Spinal cord (tissue), 10 donors: ENCODE measurements around the gene BLOC1S2. TPM values are rescaled to one million over a fixed set of nuclear protein-coding genes. Genes with fewer than 3 reads are reported as not detected.
A peak's percentile ranks its signal among the peaks of the same experiment; 100 is the strongest.
"Not testable (repeated sequence)": the region's sequence is repeated elsewhere in the genome, so short reads cannot be mapped to it uniquely, and the experiment has no call there.

Experiments used
- DNase-seq, 6 donors: peaks; one replicate each; pipeline versions ENCODE4 v3.0.0 to v3.0.0-alpha.2; 2013 to 2015; ENCODE audit warnings: low spot score in 6 of 6, low read depth in 4 of 6
- H3K27ac ChIP-seq: one replicate; pipeline ENCODE4 v1.5.1; 2013; ENCODE audit warnings: low read depth, low read length, control low read depth
- H3K27me3 ChIP-seq: one replicate; pipeline ENCODE4 v1.6.1; 2013; ENCODE audit warnings: low read length; ENCODE audit not compliant: control insufficient read depth, insufficient read depth
- H3K36me3 ChIP-seq: one replicate; pipeline ENCODE4 v1.6.1; 2013; ENCODE audit warnings: low read length; ENCODE audit not compliant: control insufficient read depth, insufficient read depth
- H3K4me1 ChIP-seq: one replicate; pipeline ENCODE4 v1.6.1; 2013; ENCODE audit warnings: low read length; ENCODE audit not compliant: control insufficient read depth, insufficient read depth
- H3K4me3 ChIP-seq: one replicate; pipeline ENCODE4 v1.5.1; 2013; ENCODE audit warnings: low read depth, low read length, control low read depth
- H3K9me3 ChIP-seq: one replicate; pipeline ENCODE4 v1.6.1; 2013; ENCODE audit warnings: low read length; ENCODE audit not compliant: control insufficient read depth, insufficient read depth
- WGBS: methylation state at CpG from one replicate; pipeline ENCODE4 v1.1.5; 2013; ENCODE audit warnings: missing lambda C conversion rate; ENCODE audit not compliant: insufficient coverage; 5-methylcytosine and 5-hydroxymethylcytosine counted together
- polyA plus RNA-seq, 2 donors: library from polyadenylated mRNA; unstranded; fragments of 120-200 nt; gene quantifications; one replicate each; pipeline ENCODE4 v1.2.1, GENCODE V29; 2013; ENCODE audit not compliant: insufficient read length in 2 of 2
- total RNA-seq, 2 donors: library from RNA; depleted of rRNA in 1 of 2; stranded (reverse); fragments of 120-200 nt in 1 of 2; fragments of >200 nt in 1 of 2; gene quantifications; one replicate each; pipeline versions ENCODE4 v1.2.3 to v1.2.4, GENCODE V29; 2013 to 2014
- donor health status: healthy.

The BLOC1S2 gene
- total and polyA plus RNA-seq, 4 donors = 46.8 to 96.2 (median 82.1) TPM

GRCh38 chr10:100325158-100325557 is 38.7 kb upstream of the BLOC1S2 start:
- no peak for DNase-seq
- no peaks in the 10 kb centered on the region for H3K9me3 ChIP-seq
- no peaks in the 10 kb centered on the region for H3K4me1 ChIP-seq
- H3K27ac ChIP-seq = no peak overlapping the region
- H3K27me3 ChIP-seq = peaks cover 8% of the 10 kb centered on the region
- WGBS = 45% methylated on average over 5 of the region's 7 CpGs
- no peaks in the 10 kb centered on the region for H3K36me3 ChIP-seq
- H3K4me3 ChIP-seq = no peak overlapping the region

- peaks cover 2% of the 10 kb centered on the region for H3K27me3 ChIP-seq
- no peaks in the 10 kb centered on the region for H3K4me1 ChIP-seq
- H3K27ac ChIP-seq = no peak overlapping the region
- no CpG with 5 or more reads among the region's 1 CpG for WGBS
- no peak for DNase-seq
- no peak overlapping the region for H3K4me3 ChIP-seq
- H3K36me3 ChIP-seq = no peaks in the 10 kb centered on the region
- H3K9me3 ChIP-seq = no peaks in the 10 kb centered on the region
Observed at GRCh38 chr10:100319707-100320402, 33.4 kb upstream of the BLOC1S2 start.

GRCh38 chr10:100318207-100318606 is 31.7 kb upstream of the BLOC1S2 start:
- peaks cover 7% of the 10 kb centered on the region for H3K27me3 ChIP-seq
- DNase-seq = no peak
- no peaks in the 10 kb centered on the region for H3K9me3 ChIP-seq
- no peaks in the 10 kb centered on the region for H3K36me3 ChIP-seq
- whole genome bisulfite sequencing = no CpG with 5 or more reads among the region's 4 CpGs
- H3K4me3 ChIP-seq = no peak overlapping the region
- no peaks in the 10 kb centered on the region for H3K4me1 ChIP-seq
- H3K27ac ChIP-seq = no peak overlapping the region

- Histone ChIP-seq H3K27ac (no peak overlapping the region), H3K36me3 (no peaks in the 10 kb centered on the region), H3K9me3 (no peaks in the 10 kb centered on the region), H3K27me3 (peaks cover 7% of the 10 kb centered on the region), H3K4me1 (no peaks in the 10 kb centered on the region), H3K4me3 (no peak overlapping the region)
- DNase-seq = peak in 2 of 6 donors; percentile 69 to 77
- 55% methylated on average over 4 of the region's 4 CpGs for WGBS
Observed at GRCh38 chr10:100315615-100316014, 29.1 kb upstream of the BLOC1S2 start.

- WGBS = no CpG with 5 or more reads among the region's 4 CpGs
- DNase-seq = no peak
Observed at GRCh38 chr10:100311298-100311697, 24.8 kb upstream of the BLOC1S2 start.

GRCh38 chr10:100307684-100308083 is 21.2 kb upstream of the BLOC1S2 start:
- no peaks in the 10 kb centered on the region for H3K9me3 ChIP-seq
- H3K4me3 ChIP-seq = no peak overlapping the region
- no peak overlapping the region for H3K27ac ChIP-seq
- no peaks in the 10 kb centered on the region for H3K4me1 ChIP-seq
- no peaks in the 10 kb centered on the region for H3K36me3 ChIP-seq
- 91% methylated on average over 1 of the region's 3 CpGs for WGBS
- DNase-seq = no peak
- peaks cover 8% of the 10 kb centered on the region for H3K27me3 ChIP-seq

More at GRCh38 chr10:100311298-100311697, 24.8 kb upstream of the BLOC1S2 start:
- Histone ChIP-seq H3K9me3 (no peaks in the 10 kb centered on the region), H3K4me1 (no peaks in the 10 kb centered on the region), H3K27me3 (peaks cover 7% of the 10 kb centered on the region), H3K36me3 (no peaks in the 10 kb centered on the region), H3K27ac (no peak overlapping the region), H3K4me3 (no peak overlapping the region)

GRCh38 chr10:100306861-100307260 is 20.4 kb upstream of the BLOC1S2 start:
- Histone ChIP-seq H3K27ac (no peak overlapping the region), H3K36me3 (no peaks in the 10 kb centered on the region), H3K27me3 (peaks cover 8% of the 10 kb centered on the region), H3K9me3 (no peaks in the 10 kb centered on the region), H3K4me3 (no peak overlapping the region), H3K4me1 (no peaks in the 10 kb centered on the region)
- WGBS = 95% methylated on average over 3 of the region's 5 CpGs
- no peak for DNase-seq

- Histone ChIP-seq H3K36me3 (no peaks in the 10 kb centered on the region), H3K27me3 (peaks cover 11% of the 10 kb centered on the region), H3K4me3 (no peak overlapping the region), H3K9me3 (no peaks in the 10 kb centered on the region), H3K27ac (no peak overlapping the region), H3K4me1 (no peaks in the 10 kb centered on the region)
- WGBS = 80% methylated on average over 2 of the region's 3 CpGs
- DNase-seq = no peak
Observed at GRCh38 chr10:100304414-100304813, 17.9 kb upstream of the BLOC1S2 start.

- 46% methylated on average over 2 of the region's 7 CpGs for WGBS
- no peak overlapping the region for H3K4me3 ChIP-seq
- H3K27me3 ChIP-seq = peaks cover 11% of the 10 kb centered on the region
- H3K4me1 ChIP-seq = no peaks in the 10 kb centered on the region
- H3K9me3 ChIP-seq = no peaks in the 10 kb centered on the region
- DNase-seq = peak in 3 of 6 donors; percentile 4 to 82 (median 51)
- no peaks in the 10 kb centered on the region for H3K36me3 ChIP-seq
- H3K27ac ChIP-seq = no peak overlapping the region
Observed at GRCh38 chr10:100303724-100304319, 17.3 kb upstream of the BLOC1S2 start.

- peaks cover 20% of the 10 kb centered on the region for H3K27me3 ChIP-seq
- not testable (repeated sequence) for H3K4me3 ChIP-seq, DNase-seq, H3K36me3 ChIP-seq, H3K9me3 ChIP-seq, H3K27ac ChIP-seq, H3K4me1 ChIP-seq
- WGBS = 35% methylated on average over 2 of the region's 5 CpGs
Observed at GRCh38 chr10:100301123-100301522, 14.6 kb upstream of the BLOC1S2 start.
